HG03097 (cell line): ENCODE data around the gene IRAK4.
"Not testable (repeated sequence)": the region's sequence is repeated elsewhere in the genome, so short reads cannot be mapped to it uniquely, and the experiment has no call there.

Experiments used
- ATAC-seq: cut with Tn5 transposase; IDR thresholded peaks from one replicate; pipeline ENCODE4 v1.9.1; 2021; ENCODE audit not compliant: unreplicated experiment, low FRiP score

The IRAK4 gene

DNA sequence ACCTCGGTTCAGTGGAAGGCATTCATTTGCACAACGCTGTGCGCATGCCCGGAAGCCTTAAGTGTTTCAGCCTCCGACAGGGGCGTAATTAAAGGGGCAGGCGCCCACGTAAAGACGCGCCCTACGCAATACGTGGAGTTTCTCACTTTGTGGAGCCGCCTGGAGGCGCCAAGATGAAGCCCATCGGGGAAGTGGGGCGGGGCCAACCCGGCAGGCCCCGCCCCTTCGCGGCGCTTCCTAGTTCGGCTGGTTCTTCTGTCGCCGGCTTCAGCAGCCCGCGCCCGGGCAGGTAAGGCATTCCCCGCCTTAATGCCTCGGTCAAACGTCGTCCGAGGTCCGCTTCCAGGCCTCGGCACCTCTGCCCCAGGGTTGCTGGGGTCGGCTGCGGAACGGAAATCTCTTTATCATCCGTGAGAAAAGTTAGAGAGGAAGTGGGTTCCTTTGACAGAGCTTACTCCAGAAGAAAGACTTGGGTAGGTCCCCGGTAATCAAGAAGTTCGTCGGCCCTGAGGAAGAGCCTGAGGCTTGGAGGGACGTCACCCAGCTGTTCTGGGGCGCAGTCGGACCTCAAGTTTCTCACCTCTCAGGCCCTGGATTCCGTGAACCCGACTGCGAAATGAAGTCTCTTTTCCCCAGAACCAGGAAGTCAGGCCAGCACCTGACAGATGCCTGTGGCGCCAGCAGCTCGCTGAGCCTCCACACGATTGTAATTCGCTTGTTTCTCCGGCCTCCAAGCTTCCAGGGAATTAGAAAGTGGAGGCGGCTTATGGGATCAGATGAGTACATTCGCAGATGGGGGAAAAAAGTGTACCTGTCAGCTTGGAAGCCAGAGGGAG lies at the start of gene IRAK4, which contains the start of gene PUS7L:
Gene IRAK4, plus strand, starts transcription at position 224 of the 836 bp plus-strand sequence. CDS start 9,161 bp downstream, outside the sequence.
Gene PUS7L, minus strand, starts transcription at position 63 of the 836 bp plus-strand sequence. CDS start 3,545 bp downstream, outside the sequence.
- ATAC-seq: peak; percentile 98

DNA sequence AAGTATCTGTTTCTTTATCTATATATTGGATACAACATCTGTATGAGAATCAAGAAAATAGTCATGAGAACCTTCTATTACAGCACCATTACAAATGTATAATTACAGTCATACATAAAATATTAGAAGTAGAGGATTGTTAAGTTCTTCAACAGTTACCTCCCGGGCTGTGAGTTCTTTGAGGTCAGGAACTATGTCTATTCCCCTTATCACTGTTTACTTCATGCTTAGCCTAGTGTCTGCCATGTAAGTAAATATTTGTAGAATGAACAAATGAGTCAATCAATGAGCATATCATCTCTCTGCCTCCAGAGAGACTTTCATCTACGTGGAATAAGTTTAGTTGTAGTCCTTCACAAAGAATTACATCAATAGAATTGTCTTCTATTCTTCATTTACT lies 47.4 kb upstream of the IRAK4 start:
- ATAC-seq: no peak

DNA sequence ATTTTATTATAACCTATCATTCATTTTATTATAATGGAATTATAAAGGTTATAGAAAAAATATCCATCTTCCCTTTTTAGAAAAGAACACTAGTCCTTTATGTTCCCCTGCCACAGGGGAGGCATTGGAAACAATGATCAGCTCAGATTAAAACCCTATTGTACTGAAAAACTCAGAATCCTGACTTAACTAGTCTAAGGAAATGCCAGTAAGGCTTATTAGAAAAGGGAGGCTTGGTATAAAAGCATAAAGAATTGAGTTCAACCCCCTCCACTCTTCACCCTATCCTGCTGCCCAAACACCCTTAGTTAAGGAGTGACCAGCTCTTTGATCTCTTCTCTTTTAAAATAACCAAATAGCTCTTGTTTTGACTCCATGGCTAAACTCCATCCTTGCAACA lies 36.1 kb upstream of the IRAK4 start:
- ATAC-seq: no peak

DNA sequence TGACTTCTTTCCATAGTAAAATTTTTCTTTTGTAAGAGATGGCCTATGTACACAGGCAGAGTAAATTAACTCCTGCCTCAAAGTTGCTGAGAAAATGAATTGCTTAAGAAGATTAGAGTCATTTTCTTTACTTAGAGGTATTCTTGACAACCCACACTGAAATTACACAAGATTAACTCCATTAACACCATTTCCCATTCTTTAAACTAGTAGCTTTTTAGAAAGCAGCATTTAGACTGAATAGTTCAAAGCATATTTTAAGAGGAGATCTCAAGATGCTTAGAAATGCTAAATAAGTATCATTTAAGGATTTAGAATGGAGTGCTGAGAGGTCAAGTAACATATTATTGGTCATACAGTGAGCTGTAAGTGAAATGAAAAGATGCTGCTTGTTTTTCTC lies 35.6 kb upstream of the IRAK4 start:
- ATAC-seq: no peak

DNA sequence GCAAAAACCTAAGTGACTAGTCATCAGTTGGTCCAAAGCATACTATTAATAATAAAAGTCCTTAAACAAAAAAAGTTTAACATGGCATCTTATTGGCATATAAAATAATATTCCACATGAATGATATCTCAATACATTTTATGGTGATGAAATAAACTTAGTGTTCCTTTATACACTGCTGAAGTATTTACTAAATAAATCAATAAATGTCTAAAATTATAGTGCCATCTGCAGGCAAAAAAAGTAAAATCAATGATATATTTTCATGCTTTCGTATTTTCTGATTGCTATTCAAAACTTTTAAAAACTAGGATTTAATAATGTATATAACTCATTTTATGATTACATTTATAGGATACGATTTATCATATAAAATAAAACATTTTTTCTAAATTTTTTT lies 30.6 kb upstream of the IRAK4 start:
- no peak for ATAC-seq

DNA sequence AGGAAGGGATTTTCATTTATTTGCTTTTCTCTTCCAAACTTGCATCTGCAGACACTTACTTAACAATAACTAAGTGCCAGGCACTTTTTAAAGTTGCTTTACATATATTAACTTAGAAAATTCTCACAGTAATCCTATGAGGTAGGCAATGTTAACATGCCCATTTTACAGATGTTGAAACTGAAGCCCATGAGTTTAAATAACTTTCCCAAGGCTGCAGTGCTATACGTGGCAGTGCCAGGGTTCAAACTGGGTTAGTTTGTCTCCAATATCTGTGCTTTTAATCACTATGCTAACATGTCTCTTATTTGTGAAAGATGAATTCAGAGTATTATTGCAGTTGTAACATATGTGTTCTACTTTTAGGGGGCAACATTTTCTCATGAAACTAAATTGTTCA lies 30.1 kb upstream of the IRAK4 start:
- ATAC-seq: no peak

DNA sequence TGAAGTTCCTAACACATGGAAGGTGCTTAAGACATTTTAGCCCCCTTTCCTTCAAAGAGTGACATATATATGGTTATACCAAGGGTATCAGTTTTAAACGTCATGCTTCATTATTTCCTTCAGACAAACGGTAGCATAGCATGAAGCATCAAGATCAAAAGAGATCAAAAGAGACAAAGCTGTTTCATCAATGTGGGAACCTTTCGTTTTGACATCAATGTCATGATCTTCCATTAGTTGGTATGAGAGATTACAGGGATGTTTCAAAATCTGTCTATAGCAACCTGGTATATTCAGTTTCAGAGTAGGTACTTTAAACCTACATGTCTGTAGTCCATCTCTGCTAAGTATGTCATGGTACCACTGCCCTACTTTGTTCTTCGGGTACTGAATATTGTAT lies 28.5 kb upstream of the IRAK4 start:
- ATAC-seq: no peak

DNA sequence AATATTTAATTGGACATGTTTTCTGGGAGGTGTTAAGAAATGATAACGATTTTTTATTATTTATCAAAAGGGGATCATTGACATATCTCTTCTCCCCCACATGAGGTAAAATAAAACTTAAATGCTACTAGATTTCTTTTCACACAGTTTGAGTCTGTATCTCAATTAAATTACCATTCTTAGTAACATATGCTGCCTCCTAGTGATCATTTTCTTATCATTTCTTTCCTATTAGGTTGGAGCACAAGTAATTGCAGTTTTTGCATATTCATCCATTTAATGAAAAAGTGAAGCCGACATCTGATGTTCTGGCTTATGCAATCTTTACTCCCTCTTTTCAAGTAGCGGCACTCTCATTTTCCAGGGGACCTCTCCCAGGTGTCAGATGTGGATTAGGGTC lies 25.1 kb upstream of the IRAK4 start:
- no peak for ATAC-seq

DNA sequence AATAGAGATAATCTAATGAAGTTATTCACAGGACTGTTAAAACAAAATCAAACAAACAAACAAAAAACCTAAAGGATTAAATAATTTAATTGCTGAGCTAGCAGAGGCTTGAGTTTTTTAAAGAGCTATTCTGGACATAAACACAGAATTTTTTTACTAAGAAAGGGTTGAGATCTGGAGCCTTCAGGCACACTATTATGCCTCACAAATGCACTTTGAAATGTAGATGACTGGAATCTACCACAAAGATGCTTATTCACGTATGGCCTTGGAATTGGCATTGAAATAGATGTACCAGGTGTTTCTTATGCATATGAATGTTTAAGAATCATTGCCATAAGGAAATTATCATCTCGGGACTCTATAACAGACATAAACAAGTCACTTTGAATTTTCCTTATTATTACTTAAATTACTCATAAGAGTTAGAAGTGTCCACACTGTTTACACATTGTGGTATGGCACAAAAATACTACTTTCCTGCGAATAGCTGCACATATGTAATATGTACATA lies 21.8 kb upstream of the IRAK4 start:
- no peak for ATAC-seq

DNA sequence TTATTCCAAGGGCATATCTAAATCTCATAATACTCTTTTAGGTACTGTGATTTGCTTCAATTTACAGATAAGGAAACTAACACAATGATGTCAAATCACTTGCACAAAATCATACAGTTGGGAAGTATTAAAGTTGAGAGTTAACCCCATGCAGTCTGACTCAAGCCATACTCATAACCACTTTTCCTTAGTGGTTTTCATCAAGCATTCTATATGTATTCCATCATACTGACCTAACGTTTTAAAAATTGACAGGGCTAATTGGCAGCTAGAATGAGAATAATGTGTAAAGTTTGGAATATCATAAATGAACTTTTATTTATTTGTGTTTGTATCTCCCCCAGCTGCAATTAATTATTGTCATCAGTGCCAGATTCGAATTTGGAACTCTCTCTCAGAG lies 21.1 kb upstream of the IRAK4 start:
- no peak for ATAC-seq

DNA sequence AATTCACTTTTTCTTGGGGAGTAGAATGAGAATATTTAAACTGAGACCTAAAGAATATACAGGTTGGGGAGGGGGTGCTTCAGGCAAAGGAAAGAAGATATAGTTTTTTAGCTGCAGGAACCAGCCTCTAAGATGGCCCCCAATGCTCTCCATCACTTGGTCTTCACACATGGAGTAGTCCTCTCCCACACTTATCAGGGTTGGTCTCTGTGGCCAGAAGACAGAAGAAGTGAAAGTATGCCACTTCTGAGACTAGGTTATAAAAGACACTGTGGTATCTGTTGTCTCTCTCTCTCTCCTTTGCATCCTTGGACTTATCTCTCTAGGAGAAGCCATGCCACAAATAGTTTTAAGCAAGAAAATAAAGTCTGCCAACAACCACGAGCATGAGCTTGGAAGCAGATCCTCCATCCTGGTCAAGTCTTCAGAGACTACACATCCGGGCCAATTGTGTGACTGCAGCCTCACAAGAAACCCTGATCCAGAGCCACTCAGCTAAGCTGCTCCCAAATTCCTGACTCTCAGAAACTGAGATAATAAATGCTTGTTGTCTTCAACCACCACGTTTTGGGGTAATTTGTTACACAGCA lies 18.1 kb upstream of the IRAK4 start:
- no peak for ATAC-seq

DNA sequence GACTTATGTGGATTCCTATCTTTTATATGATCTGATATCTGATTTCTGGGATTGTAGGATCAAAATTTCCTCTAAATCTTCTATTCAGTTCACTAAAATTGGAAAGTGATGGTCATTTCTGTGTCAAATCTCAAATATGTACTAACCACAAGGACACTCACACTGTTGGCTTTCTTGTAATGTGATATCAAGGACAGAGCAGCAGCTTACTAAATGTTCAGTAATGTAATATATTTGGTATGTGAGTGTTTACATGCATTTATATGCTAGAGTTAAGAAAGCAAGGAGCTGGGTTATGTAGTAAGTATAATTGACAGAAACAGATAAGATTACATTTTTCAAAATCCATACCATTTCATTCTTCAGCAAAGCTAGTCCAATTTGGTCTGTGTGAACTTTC lies 16.6 kb upstream of the IRAK4 start:
- ATAC-seq: no peak

DNA sequence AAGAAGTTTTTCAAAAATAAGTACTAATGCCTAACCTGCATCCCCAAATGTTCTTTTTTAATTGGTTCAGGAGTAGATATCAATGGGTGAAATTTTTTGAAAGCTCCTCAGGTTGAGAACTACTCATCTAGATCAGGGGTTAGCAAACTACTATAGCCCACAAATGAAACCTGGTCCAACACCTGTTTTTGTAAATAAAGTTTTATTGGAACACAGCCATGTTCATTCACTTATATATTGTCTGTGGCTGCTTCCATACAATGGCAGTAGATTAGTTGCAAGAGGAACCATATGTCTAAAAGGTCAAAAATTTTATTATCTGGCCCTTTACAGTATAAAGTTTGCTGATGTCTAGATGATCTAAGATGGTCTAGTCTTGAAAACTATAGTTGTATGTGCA lies 13.9 kb upstream of the IRAK4 start:
- no peak for ATAC-seq

DNA sequence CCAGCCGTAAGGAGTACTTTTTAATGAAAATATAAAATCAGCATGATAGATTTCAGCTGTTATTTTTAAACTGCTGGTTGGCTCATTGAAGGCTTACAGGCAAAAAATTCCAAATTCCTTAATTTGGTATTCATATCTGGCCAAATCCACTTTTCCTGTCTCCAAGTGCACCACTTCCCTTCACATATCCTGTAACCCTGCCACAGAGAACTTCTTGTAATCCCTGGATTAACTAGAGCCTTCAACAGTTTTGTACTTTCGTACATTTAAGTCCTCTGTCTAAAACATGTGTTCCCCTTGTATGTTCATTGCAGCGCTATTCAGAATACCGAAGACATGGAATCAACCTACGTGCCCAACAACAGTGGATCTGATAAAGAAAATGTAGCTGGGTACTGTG lies 9.7 kb upstream of the IRAK4 start:
- no peak for ATAC-seq

DNA sequence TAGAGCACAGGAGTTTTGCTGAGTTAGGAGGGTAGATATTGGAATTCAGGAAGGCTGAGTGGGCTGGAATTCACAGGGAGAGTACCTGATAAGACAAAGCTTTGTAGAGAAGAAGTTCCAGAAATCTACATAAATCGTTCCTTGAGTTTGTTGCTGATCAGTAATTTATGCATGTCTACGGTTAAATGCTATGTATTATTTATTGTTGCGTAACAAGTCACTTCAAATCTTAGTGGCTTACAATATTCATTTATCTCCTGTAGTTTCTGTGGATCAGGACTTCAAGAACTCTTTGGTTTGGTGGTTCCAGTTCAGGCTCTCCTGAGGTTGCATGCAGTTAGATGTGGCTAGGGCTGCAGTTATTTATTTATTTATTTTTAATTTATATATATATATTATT lies 7.9 kb upstream of the IRAK4 start:
- ATAC-seq: no peak

DNA sequence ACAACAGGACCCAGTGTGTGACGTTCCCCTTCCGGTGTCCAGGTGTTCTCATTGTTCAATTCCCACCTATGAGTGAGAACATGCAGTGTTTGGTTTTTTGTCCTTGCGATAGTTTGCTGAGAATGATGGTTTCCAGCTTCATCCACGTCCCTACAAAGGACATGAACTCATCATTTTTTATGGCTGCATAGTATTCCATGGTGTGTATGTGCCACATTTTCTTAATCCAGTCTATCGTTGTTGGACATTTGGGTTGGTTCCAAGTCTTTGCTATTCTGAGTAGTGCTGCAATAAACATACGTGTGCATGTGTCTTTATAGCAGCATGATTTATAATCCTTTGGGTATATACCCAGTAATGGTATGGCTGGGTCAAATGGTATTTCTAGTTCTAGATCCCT lies 7.4 kb upstream of the IRAK4 start:
- not testable (repeated sequence) for ATAC-seq

DNA sequence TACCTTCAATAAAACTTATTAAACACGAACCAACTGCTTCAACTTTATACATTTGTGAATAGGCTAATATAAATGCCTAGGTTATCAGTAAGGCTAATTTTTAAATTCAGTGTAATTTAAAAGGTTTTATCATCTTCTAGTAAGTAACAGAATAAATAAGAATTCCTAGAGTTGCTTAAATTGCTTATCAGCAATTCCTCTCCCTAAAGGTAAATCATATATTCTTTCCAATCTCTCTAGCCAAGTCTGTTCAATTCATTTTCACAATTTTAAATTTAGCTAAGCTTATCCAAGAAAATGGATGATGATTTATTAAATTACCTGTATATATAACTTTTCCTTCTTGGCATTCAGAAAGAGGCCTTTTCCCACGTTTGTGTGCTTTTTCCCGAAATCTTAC lies 4.7 kb upstream of the IRAK4 start:
- no peak for ATAC-seq

DNA sequence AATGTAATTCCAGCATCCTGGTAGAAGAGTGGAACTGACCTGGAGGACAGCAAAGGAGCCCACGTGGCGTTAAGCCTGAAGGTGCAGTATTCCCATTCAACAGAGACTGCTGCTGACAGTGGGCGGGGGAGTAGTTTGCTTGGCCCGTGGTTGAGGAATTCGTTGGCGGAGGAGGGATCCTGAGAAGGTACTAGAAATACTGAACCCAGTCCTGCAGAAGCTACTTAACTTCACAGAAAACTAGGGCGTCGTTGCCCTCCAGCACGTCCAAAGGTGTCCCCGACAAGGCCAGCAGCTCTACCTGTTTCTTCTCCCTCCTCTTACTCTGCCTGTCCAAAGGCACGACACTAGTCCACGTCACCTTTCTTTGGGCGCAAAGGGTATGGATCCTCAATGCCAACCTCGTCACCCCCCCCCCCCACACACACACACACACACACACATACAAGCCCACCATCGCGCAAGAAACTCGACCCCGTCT lies 464 bp upstream of the IRAK4 start:
- ATAC-seq: no peak

DNA sequence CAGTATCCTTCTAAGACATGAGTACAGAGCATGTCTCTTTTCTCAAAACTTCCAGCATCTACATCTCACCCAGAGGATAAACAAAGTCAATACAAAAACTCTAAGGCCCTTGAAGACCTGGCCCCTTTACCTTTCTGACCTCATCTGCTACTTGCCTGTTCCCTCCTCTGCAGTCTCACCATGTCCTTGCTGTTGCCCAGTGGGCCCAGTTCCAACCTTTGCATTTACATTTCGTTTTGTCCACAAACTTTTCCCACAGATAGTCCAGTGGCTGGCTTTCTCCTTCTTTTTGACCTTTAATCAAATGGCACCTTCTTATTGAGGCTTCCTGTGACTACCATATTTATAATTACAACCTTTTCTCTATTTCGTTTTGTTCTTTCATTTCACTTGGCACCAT lies 1.6 kb downstream of the IRAK4 start:
- no peak for ATAC-seq

DNA sequence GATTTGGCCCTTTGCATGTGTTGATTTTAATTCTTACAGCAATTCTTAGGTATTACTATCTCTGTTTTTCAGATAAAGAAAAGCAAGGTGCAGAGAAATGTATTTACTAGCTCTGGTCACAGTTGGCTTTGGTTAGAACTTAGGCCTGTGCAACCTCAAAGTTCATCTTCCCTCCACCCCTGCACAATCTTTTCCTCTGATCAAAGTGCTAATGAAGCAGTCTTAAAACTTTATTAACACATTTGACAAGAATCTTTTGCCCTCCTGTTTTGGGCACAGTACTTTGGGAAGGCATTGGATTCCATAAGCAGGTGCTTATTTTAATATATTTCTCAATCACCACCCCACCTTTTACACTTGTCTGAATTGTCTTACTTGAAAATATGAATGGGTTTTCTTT lies 2.7 kb downstream of the IRAK4 start:
- no peak for ATAC-seq

DNA sequence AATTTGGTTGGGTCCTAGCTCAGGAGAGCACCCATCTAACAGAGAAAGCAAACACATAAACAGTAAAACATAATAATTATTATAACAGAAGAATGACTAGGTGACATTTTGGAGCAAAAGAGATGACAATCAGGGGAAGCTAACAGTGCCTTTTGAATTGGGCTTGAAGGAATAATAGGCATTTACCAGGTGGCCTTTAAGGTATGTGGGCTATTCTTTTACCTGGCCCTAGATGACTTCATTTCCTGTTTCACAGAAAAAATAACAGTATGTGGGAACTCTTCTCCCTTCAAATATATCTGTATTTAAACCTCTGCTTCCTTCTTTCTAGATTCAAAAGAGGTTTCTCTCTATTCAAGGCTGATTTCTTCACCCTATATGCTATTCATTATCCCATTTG lies 3.8 kb downstream of the IRAK4 start:
- ATAC-seq: no peak

DNA sequence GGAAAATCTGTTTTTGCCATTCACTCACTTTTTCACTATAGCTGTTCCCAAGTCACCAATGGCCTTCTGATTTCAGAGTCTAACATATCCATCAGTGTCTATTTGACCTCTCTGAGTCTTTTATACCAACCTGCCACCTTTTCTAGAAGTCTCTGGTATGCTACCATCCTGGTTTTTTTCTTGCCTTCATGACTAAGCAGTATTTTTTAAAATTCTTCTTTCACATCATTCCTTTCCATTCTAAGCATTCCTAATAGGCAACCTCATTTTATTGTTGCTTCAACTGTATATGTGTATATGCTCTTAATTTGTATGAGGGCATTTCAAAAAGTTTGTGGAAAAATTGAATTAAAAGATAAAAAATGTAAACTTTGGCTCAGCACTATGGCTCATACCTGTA lies 5.0 kb downstream of the IRAK4 start:
- ATAC-seq: no peak
